GM19239 (cell line): ENCODE data around the gene CAPN5.

ENCODE experiments used
- DNase-seq: peaks from one replicate; pipeline ENCODE4 v3.0.0; 2011; ENCODE audit warnings: low spot score; ENCODE audit not compliant: insufficient read length
- FAIRE-seq: peaks from 2 replicates; lab custom pipeline; 2011; peaks lifted over from hg19 to GRCh38; lab: Jason Lieb, UNC

The CAPN5 gene

GRCh38 chr11:77144196-77144856 is 77.6 kb downstream of the CAPN5 start:
- DNase-seq (no peak), FAIRE-seq (no peak)

GRCh38 chr11:77144857-77145428 is 78.2 kb downstream of the CAPN5 start:
- no peak for DNase-seq
- FAIRE-seq, result no peak

GRCh38 chr11:77146261-77147035 is 79.7 kb downstream of the CAPN5 start:
- DNase-seq (no peak), FAIRE-seq (no peak)

GRCh38 chr11:77147036-77147315 is 80.2 kb downstream of the CAPN5 start:
- FAIRE-seq (no peak), DNase-seq (no peak)

GRCh38 chr11:77147668-77148321 is 81.0 kb downstream of the CAPN5 start:
- DNase-seq, result no peak
- no peak for FAIRE-seq

- DNase-seq (no peak), FAIRE-seq (no peak)
Measured at GRCh38 chr11:77148963-77149715, 82.4 kb downstream of the CAPN5 start.

GRCh38 chr11:77149716-77150392 is 83.1 kb downstream of the CAPN5 start:
- FAIRE-seq (no peak), DNase-seq (no peak)

GRCh38 chr11:77150836-77151235 is 84.1 kb downstream of the CAPN5 start:
- DNase-seq (no peak), FAIRE-seq (no peak)

- DNase-seq, result no peak
- peak; percentile 26 for FAIRE-seq
Measured at GRCh38 chr11:77151804-77152509, 85.2 kb downstream of the CAPN5 start.

- DNase-seq (no peak), FAIRE-seq (no peak)
Measured at GRCh38 chr11:77152846-77153245, 86.1 kb downstream of the CAPN5 start.

GRCh38 chr11:77153276-77154185 is 86.8 kb downstream of the CAPN5 start:
- DNase-seq, result no peak
- FAIRE-seq, result no peak

GRCh38 chr11:77154381-77155081 is 87.8 kb downstream of the CAPN5 start:
- FAIRE-seq, result no peak
- DNase-seq, result no peak

- FAIRE-seq (no peak), DNase-seq (no peak)
Measured at GRCh38 chr11:77155082-77155475, 88.3 kb downstream of the CAPN5 start.

GRCh38 chr11:77155556-77156130 is 88.9 kb downstream of the CAPN5 start:
- no peak for FAIRE-seq
- no peak for DNase-seq

GRCh38 chr11:77156396-77157195 is 89.8 kb downstream of the CAPN5 start:
- FAIRE-seq (no peak), DNase-seq (no peak)

GRCh38 chr11:77158041-77158695 is 91.4 kb downstream of the CAPN5 start:
- no peak for DNase-seq
- FAIRE-seq, result no peak
